HepG2 (cell line): Measurements from ENCODE around the gene AUP1. TPM values are rescaled to one million over a fixed set of nuclear protein-coding genes. Genes with fewer than 3 reads are reported as not detected.

Experiments used
- ATAC-seq: fragments of 200-7000 bp; cut with Tn5 transposase; 3 replicates; pipeline ENCODE4 v1.9.1; 2020; ENCODE audit warnings: mild to moderate bottlenecking, moderate library complexity
- BruUV-seq: library from RNA; stranded (reverse); fragments of 400-500 nt; replicated peaks from 2 replicates; lab custom pipeline; 2021; lab: Mats Ljungman, UMichigan
- CTCF ChIA-PET: fragments of 300-600 bp; formaldehyde crosslinking; extraction: SDS; loops from one replicate; lab custom pipeline; 2021; ENCODE audit warnings: low total read pairs, inconsistent platforms, low intra/inter-chr PET ratio; lab: Yijun Ruan, JAX
- POLR2A ChIA-PET: fragments of 350-600 bp; sonication (Branson Sonifier 250); formaldehyde crosslinking; loops from one replicate; lab custom pipeline; 2020; ENCODE audit warnings: antibody characterized with exemption, inconsistent platforms; lab: Yijun Ruan, JAX
- DNase-seq: peaks from one replicate; pipeline ENCODE4 v3.0.0-alpha.2; 2015; ENCODE audit warnings: low spot score
- FAIRE-seq: peaks from 3 replicates; lab custom pipeline; 2011; peaks lifted over from hg19 to GRCh38; lab: Jason Lieb, UNC
- H2AFZ ChIP-seq: one replicate; pipeline ENCODE4 v1.6.1; 2011; ENCODE audit warnings: low read length, inconsistent platforms
- H3K27ac ChIP-seq: fragments of 300-600 bp; 3 replicates; pipeline ENCODE4 v1.8.0; 2011; ENCODE audit warnings: mixed run types, mild to moderate bottlenecking, mixed read lengths, low read length, inconsistent platforms; ENCODE audit not compliant: insufficient read depth; ENCODE audit errors: extremely low read length
- H3K27me3 ChIP-seq, 2 experiments: fragments of 200-600 bp in 1 of 2; 2 replicates in 1 of 2; 3 replicates in 1 of 2; pipeline versions ENCODE4 v1.6.0 to v1.8.0; 2011; ENCODE audit warnings: low read length in 2 of 2, mild to moderate bottlenecking in 2 of 2, moderate library complexity in 2 of 2, inconsistent platforms in 1 of 2; ENCODE audit not compliant: insufficient read depth in 2 of 2, control insufficient read depth in 1 of 2
- H3K36me3 ChIP-seq, 2 experiments: fragments of 200-600 bp in 1 of 2; replicated peaks in 1 of 2; 2 replicates in 1 of 2; 3 replicates in 1 of 2; pipeline versions ENCODE4 v1.5.1 to v1.8.0; 2011; ENCODE audit warnings: low read length in 2 of 2, inconsistent platforms in 1 of 2; ENCODE audit not compliant: insufficient read depth in 2 of 2, control insufficient read depth in 1 of 2
- H3K4me1 ChIP-seq: 2 replicates; pipeline ENCODE4 v1.5.1; 2012; ENCODE audit warnings: low read length, inconsistent platforms; ENCODE audit not compliant: insufficient read depth
- H3K4me2 ChIP-seq: 2 replicates; pipeline ENCODE4 v1.6.0; 2011; ENCODE audit warnings: low read depth, low read length, inconsistent platforms
- H3K4me3 ChIP-seq, 3 experiments: fragments of 200-600 bp in 1 of 3; sonication (generic), shearing (Covaris generic) in 1 of 3; replicated peaks in 1 of 3; 2 replicates each; pipeline ENCODE4 v1.5.1; 2011 to 2016; ENCODE audit warnings: low read length in 3 of 3, inconsistent platforms in 2 of 3, low read depth in 2 of 3, mild to moderate bottlenecking in 2 of 3, control low read depth in 1 of 3, mixed read lengths in 1 of 3; ENCODE audit not compliant: insufficient read depth in 1 of 3
- H3K79me2 ChIP-seq: one replicate; pipeline ENCODE4 v1.6.1; 2011; ENCODE audit warnings: low read length, inconsistent platforms; ENCODE audit not compliant: insufficient read depth
- H3K9ac ChIP-seq: 2 replicates; pipeline ENCODE4 v1.6.0; 2011; ENCODE audit warnings: mild to moderate bottlenecking, low read depth, low read length, inconsistent platforms; ENCODE audit not compliant: insufficient read depth
- H3K9me3 ChIP-seq: 2 replicates; pipeline ENCODE4 v1.5.1; 2012; ENCODE audit warnings: mild to moderate bottlenecking, low read length
- H4K20me1 ChIP-seq: 2 replicates; pipeline ENCODE4 v1.6.0; 2011; ENCODE audit warnings: inconsistent platforms, mild to moderate bottlenecking, low read length, moderate library complexity; ENCODE audit not compliant: insufficient read depth
- ATF2 ChIP-seq: sonication (generic); formaldehyde crosslinking; IDR thresholded peaks from 2 replicates; pipeline ENCODE4 v1.4.0; 2020; ENCODE audit warnings: missing genetic modification reagents
- DDIT3 ChIP-seq: sonication (generic); formaldehyde crosslinking; IDR thresholded peaks from 2 replicates; pipeline ENCODE4 v1.4.0; 2020; ENCODE audit warnings: mild to moderate bottlenecking, missing genetic modification reagents
- KDM6A ChIP-seq: IDR thresholded peaks from 2 replicates; pipeline ENCODE4 v1.6.1; 2016; ENCODE audit warnings: low read depth
- KLF11 ChIP-seq: IDR thresholded peaks from 2 replicates; pipeline ENCODE4 v1.6.1; 2016; ENCODE audit warnings: missing compliant biosample characterization
- KMT2B ChIP-seq: IDR thresholded peaks from 2 replicates; pipeline ENCODE4 v1.6.1; 2016; ENCODE audit warnings: missing genetic modification reagents, missing compliant biosample characterization
- MTA1 ChIP-seq: sonication (generic); formaldehyde crosslinking; IDR thresholded peaks from 2 replicates; pipeline ENCODE4 v1.4.0; 2020; ENCODE audit warnings: missing genetic modification reagents, mild to moderate bottlenecking, borderline replicate concordance
- MXD1 ChIP-seq: sonication (generic); formaldehyde crosslinking; IDR thresholded peaks from 2 replicates; pipeline ENCODE4 v1.4.0; 2020; ENCODE audit warnings: mild to moderate bottlenecking, missing genetic modification reagents
- MYNN ChIP-seq: sonication (generic); formaldehyde crosslinking; IDR thresholded peaks from 2 replicates; pipeline ENCODE4 v1.4.0; 2020; ENCODE audit warnings: mild to moderate bottlenecking, low read depth, missing genetic modification reagents
- NR2F6 ChIP-seq, 2 experiments: IDR thresholded peaks; 2 replicates each; pipeline ENCODE4 v1.6.1; 2016; ENCODE audit warnings: antibody characterized with exemption in 1 of 2, mild to moderate bottlenecking in 1 of 2
- TP53 ChIP-seq: sonication (generic); formaldehyde crosslinking; conservative IDR thresholded peaks from 2 replicates; pipeline ENCODE4 v1.4.0; 2020; ENCODE audit warnings: missing genetic modification reagents
- ZBTB33 ChIP-seq: sonication (generic); formaldehyde crosslinking; IDR thresholded peaks from 2 replicates; pipeline ENCODE4 v1.4.0; 2020; ENCODE audit warnings: missing genetic modification reagents
- ZEB1 ChIP-seq: IDR thresholded peaks from 2 replicates; pipeline ENCODE4 v1.6.1; 2012; ENCODE audit warnings: mild to moderate bottlenecking, low read depth, inconsistent platforms; ENCODE audit not compliant: insufficient replicate concordance
- ZNF468 ChIP-seq: sonication (generic); formaldehyde crosslinking; IDR thresholded peaks from 2 replicates; pipeline ENCODE4 v1.8.0; 2022; ENCODE audit warnings: mild to moderate bottlenecking, moderate library complexity, missing genetic modification reagents
- WGBS: methylation state at CpG from one replicate; pipeline ENCODE4 v1.1.6; 2017; ENCODE audit warnings: low lambda C conversion rate; 5-methylcytosine and 5-hydroxymethylcytosine counted together
- in situ Hi-C: cut with HindIII; loops from 2 replicates; pipeline ENCODE4 v1.10.0; 2017; ENCODE audit warnings: low pct_unique_long_range_greater_than_20kb; ENCODE audit not compliant: extremely low pct_ligation_motif_present
- intact Hi-C: fragments of 100-400 bp; cut with micrococcal nuclease; formaldehyde crosslinking; loops from one replicate; pipeline ENCODE4 v1.10.0; 2022; ENCODE audit not compliant: unreplicated experiment
- polyA plus RNA-seq, 8 experiments: library from polyadenylated mRNA; depleted of rRNA in 3 of 8; stranded (reverse) in 7 of 8; unstranded in 1 of 8; fragments of >200 nt; fragmentation: Illumina TruSeq in 4 of 8; extraction: Trizol in 4 of 8; gene quantifications; 2 replicates each; pipeline versions ENCODE4 v1.2.1 to v1.2.3, GENCODE V29; 2011 to 2016; ENCODE audit warnings: low read depth in 4 of 8, missing spikeins in 1 of 8, mixed read lengths in 1 of 8; ENCODE audit not compliant: insufficient read depth in 1 of 8
- total RNA-seq, 5 experiments: library from RNA; depleted of rRNA; stranded (reverse); fragments of >200 nt; fragmentation: Illumina TruSeq; extraction: Trizol; gene quantifications; 2 replicates each; pipeline ENCODE4 v1.2.3, GENCODE V29; 2016; ENCODE audit warnings: low read depth in 1 of 5

Gene AUP1
- total and polyA plus RNA-seq, 2 of the 13 experiments (the other 11 are each of a cell fraction or from before 2014, with no cell fraction given), result 174 to 267 TPM

GRCh38 chr2:74496997-74497776 is 32.3 kb downstream of the AUP1 start:
- peak; percentile 86 for DNase-seq
- Histone ChIP-seq H3K27me3 (no peaks in the 10 kb centered on the region; a peak in 1 of 5 replicates), H3K4me2 (peak overlapping the region; percentile 92), H2AFZ (no peak overlapping the region), H3K9me3 (no peaks in the 10 kb centered on the region), H3K4me3 (peak overlapping the region; percentile 2 to 66 (median 53); a peak in 5 of 6 replicates), H3K27ac (peak overlapping the region; percentile 70), H3K9ac (peak overlapping the region; percentile 41; the same call in 1 of the 2 replicates), H4K20me1 (no peaks in the 10 kb centered on the region), H3K4me1 (peaks cover 66% of the 10 kb centered on the region), H3K79me2 (peaks cover 13% of the 10 kb centered on the region), H3K36me3 (peaks cover 12 to 21% of the 10 kb centered on the region in 2 experiments)
- BruUV-seq, result no TSS peak
- intact Hi-C loops, result loop anchor here (1.0 to 10.0 kb wide), 2 partner anchors 8 to 1802 kb away; no protein-coding TSS in a partner anchor
- ATAC-seq, result peak; percentile 50
- POLR2A ChIA-PET, result interaction anchor here (0.6 to 16.5 kb wide), 10 partner anchors 10 to 106 kb away, joined by 3 to 795 read pairs (median 4); partner anchors contain the start of genes CCDC142, DQX1, MRPL53 and PCGF1
- CTCF ChIA-PET, result no interaction called here
- FAIRE-seq, result peak; percentile 99
- in situ Hi-C loops, result no loop called here
- 41% methylated on average over 18 of the region's 19 CpGs for whole genome bisulfite sequencing
- TF ChIP-seq KLF11 (CRISPR knock-in tag), result 0 out of 2 replicates have a peak, but pooled peaks have one; percentile 12
- TF ChIP-seq TP53 (CRISPR knock-in tag), result no peak
- TF ChIP-seq NR2F6 (IDR thresholded peaks at IDR 0.05), result peak; percentile 73
- no peak; the same call in 1 of the 2 replicates for TF ChIP-seq NR2F6 (CRISPR knock-in tag; IDR thresholded peaks at IDR 0.05)
- TF ChIP-seq KDM6A, result no peak
- peak; percentile 38 for TF ChIP-seq MTA1 (CRISPR knock-in tag)
- 0 out of 2 replicates have a peak, but pooled peaks have one; percentile 39 for TF ChIP-seq ZNF468 (CRISPR knock-in tag)
- peak; percentile 34; the same call in 1 of the 2 replicates for TF ChIP-seq MXD1 (CRISPR knock-in tag)
- TF ChIP-seq ZEB1, result peak; percentile 24
- TF ChIP-seq ZBTB33, result no peak
- TF ChIP-seq DDIT3 (CRISPR knock-in tag), result no peak
- TF ChIP-seq KMT2B (CRISPR knock-in tag), result 0 out of 2 replicates have a peak, but pooled peaks have one; percentile 33
- peak; percentile 31; the same call in 1 of the 2 replicates for TF ChIP-seq ATF2 (CRISPR knock-in tag)
- 0 out of 2 replicates have a peak, but pooled peaks have one; percentile 27 for TF ChIP-seq MYNN
